Left ventricle myocardium inferior (tissue), 1 donor: ENCODE results near the gene PLK5. TPM values are rescaled to one million over a fixed set of nuclear protein-coding genes. Genes with fewer than 3 reads are reported as not detected.
A peak's percentile ranks its signal among the peaks of the same experiment; 100 is the strongest.

Source experiments
- DNase-seq: peaks from one replicate; pipeline ENCODE4 v3.0.0-alpha.2; 2020
- H3K27ac ChIP-seq: fragments of 200-600 bp; replicated peaks from 2 replicates; pipeline ENCODE4 v1.8.0; 2021
- H3K27me3 ChIP-seq: fragments of 200-600 bp; 2 replicates; pipeline ENCODE4 v1.8.0; 2021; ENCODE audit warnings: low read depth
- H3K36me3 ChIP-seq: fragments of 200-600 bp; 2 replicates; pipeline ENCODE4 v1.8.0; 2021
- H3K4me1 ChIP-seq: fragments of 200-600 bp; 2 replicates; pipeline ENCODE4 v1.8.0; 2021
- H3K4me3 ChIP-seq: fragments of 200-600 bp; 2 replicates; pipeline ENCODE4 v1.8.0; 2021; ENCODE audit warnings: mild to moderate bottlenecking, moderate library complexity
- H3K9me3 ChIP-seq: fragments of 200-600 bp; replicated peaks from 2 replicates; pipeline ENCODE4 v1.8.0; 2021
- CTCF ChIP-seq: fragments of 200-600 bp; IDR thresholded peaks from 2 replicates; pipeline ENCODE4 v1.8.0; 2021; ENCODE audit warnings: antibody characterized with exemption, mild to moderate bottlenecking, borderline replicate concordance
- intact Hi-C: fragments of 100-400 bp; cut with micrococcal nuclease; formaldehyde crosslinking; loops from one replicate; pipeline ENCODE4 v1.11.0; 2022
- total RNA-seq: library from RNA; stranded (reverse); fragmentation: NEBNext Ultra II Directional; extraction: Animal tissue kit (Norgen Biotek cat#: 25700); gene quantifications from one replicate; pipeline ENCODE4 v1.2.1, GENCODE V29; 2021
- donor health status: DM: no; HTN: yes; CAD: no; lungs with severe emphysema.

Gene PLK5
- total RNA-seq, 1 donor from 2014 or later: not detected

GRCh38 chr19:1510807-1511206 lies 13.1 kb upstream of the PLK5 start:
- Histone ChIP-seq H3K36me3 (no peaks in the 10 kb centered on the region), H3K27me3 (peaks cover 52% of the 10 kb centered on the region), H3K4me3 (no peak overlapping the region), H3K27ac (peak overlapping the region; percentile 27), H3K4me1 (peaks cover 57% of the 10 kb centered on the region), H3K9me3 (no peaks in the 10 kb centered on the region)
- no peak for DNase-seq
- no peak for TF ChIP-seq CTCF
- intact Hi-C loops: no loop called here

- Histone ChIP-seq H3K27ac (peak overlapping the region; percentile 90), H3K36me3 (no peaks in the 10 kb centered on the region), H3K4me3 (peak overlapping the region; percentile 71), H3K9me3 (no peaks in the 10 kb centered on the region), H3K27me3 (peaks cover 52% of the 10 kb centered on the region), H3K4me1 (peaks cover 57% of the 10 kb centered on the region)
- intact Hi-C loops: no loop called here
- no peak for TF ChIP-seq CTCF
- no peak for DNase-seq
Observed at GRCh38 chr19:1511318-1512317, 12.3 kb upstream of the PLK5 start.

- TF ChIP-seq CTCF: peak; percentile 31
- Histone ChIP-seq H3K4me3 (peak within 1 kb of the TSS; percentile 71), H3K4me1 (peaks cover 48% of the 10 kb centered on the region), H3K36me3 (no peaks in the 10 kb centered on the region), H3K9me3 (no peaks in the 10 kb centered on the region), H3K27me3 (peaks cover 52% of the 10 kb centered on the region), H3K27ac (peak within 1 kb of the TSS; percentile 90)
- peak; percentile 69 for DNase-seq
- intact Hi-C loops: no loop called here
Observed at GRCh38 chr19:1512671-1513498, 11.0 kb upstream of the PLK5 start, which contains the start of gene ADAMTSL5. ADAMTSL5 (minus strand) TSS chr19:1513019; CDS start chr19:1510943, 2,076 bp downstream.

GRCh38 chr19:1513499-1514294 lies 10.2 kb upstream of the PLK5 start:
- H3K9me3 ChIP-seq: no peaks in the 10 kb centered on the region
- peak; percentile 42 for DNase-seq
- peaks cover 52% of the 10 kb centered on the region for H3K27me3 ChIP-seq
- H3K36me3 ChIP-seq: no peaks in the 10 kb centered on the region
- peaks cover 41% of the 10 kb centered on the region for H3K4me1 ChIP-seq
- peak overlapping the region; percentile 71 for H3K4me3 ChIP-seq
- intact Hi-C loops: no loop called here
- peak; percentile 70 for TF ChIP-seq CTCF
- peak overlapping the region; percentile 90 for H3K27ac ChIP-seq

- H3K27ac ChIP-seq: peak overlapping the region; percentile 90
- intact Hi-C loops: no loop called here
- peaks cover 39% of the 10 kb centered on the region for H3K4me1 ChIP-seq
- DNase-seq: no peak
- H3K4me3 ChIP-seq: no peak overlapping the region
- H3K27me3 ChIP-seq: peaks cover 52% of the 10 kb centered on the region
- no peaks in the 10 kb centered on the region for H3K36me3 ChIP-seq
- H3K9me3 ChIP-seq: no peaks in the 10 kb centered on the region
- no peak for TF ChIP-seq CTCF
Observed at GRCh38 chr19:1514295-1514661, 9.6 kb upstream of the PLK5 start.
